Stimulated activated CD4-positive, alpha-beta T cell treated with anti-CD3 and anti-CD28 coated beads, Interleukin-12 subunit alpha, Interleukin-12 subunit beta, amount 100 ng/mL, for 48 hours (primary cell): Measurements from ENCODE around the gene PRR14L.
A peak's percentile ranks its signal among the peaks of the same experiment; 100 is the strongest.
"Not testable (repeated sequence)": the region's sequence is repeated elsewhere in the genome, so short reads cannot be mapped to it uniquely, and the experiment has no call there.

Experiments used
- DNase-seq, 3 donors: peaks; one replicate each; pipeline ENCODE4 v3.0.0-alpha.2; 2020; ENCODE audit warnings: low read depth in 2 of 3, low spot score in 1 of 3

Gene PRR14L

DNA sequence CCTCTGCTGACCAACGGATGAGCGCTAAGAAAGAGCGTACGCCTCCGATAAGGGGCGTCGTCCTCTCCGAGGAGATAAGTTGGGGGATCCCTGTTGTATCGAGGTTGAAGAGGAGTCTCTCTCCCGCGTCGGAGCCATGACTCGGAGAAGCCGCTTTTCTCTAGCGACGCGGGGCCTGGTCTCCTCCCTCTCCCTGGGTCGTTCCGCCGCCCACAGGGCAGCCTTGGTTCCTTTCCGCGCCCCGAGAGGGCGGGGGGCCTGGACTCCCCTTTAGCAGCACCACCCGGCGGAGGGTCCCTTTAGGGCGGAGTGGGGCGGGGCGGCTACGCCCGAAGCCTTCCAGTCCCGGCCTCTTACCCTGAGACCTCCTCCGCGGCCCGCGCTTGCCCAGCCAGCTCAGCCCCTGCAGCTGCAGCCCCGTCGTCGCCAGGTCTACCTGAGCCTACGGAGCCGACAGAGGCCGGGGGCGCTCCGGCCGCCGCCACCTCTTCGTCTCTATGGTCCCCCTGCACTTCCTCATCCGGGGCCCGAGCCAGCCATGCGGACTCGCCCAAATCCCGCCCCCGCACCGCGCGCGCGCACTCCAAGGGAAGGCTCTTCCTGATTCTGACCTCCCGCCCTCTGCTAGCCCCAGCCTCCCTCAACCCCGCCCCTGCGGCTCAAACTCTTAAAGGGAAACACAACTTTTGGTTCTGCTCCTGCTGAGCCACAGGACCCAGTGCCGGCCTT is at the start of gene PRR14L:
Gene PRR14L, minus strand, starts transcription at position 497 of the 729 bp plus-strand sequence. CDS start 11,272 bp downstream, outside the sequence.
- DNase-seq = peak; percentile 98 to 100 (median 99)

DNA sequence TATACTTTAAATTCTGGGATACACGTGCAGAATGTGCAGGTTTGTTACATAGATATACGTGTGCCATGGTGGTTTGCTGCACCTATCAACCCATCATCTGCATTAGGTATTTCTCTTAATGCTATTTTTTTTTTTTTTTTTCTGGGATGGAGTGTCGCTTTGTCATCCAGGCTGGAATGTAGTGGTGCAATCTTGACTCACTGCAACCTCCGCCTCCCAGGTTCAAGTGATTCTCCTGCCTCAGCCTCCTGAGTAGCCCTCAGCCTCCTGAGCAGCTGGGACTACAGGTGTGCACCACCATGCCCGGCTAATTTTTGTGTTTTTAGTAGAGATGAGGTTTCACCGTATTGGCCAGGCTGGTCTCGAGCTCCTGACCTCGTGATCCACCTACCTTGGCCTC is 49.4 kb upstream of the PRR14L start:
- not testable (repeated sequence) for DNase-seq

DNA sequence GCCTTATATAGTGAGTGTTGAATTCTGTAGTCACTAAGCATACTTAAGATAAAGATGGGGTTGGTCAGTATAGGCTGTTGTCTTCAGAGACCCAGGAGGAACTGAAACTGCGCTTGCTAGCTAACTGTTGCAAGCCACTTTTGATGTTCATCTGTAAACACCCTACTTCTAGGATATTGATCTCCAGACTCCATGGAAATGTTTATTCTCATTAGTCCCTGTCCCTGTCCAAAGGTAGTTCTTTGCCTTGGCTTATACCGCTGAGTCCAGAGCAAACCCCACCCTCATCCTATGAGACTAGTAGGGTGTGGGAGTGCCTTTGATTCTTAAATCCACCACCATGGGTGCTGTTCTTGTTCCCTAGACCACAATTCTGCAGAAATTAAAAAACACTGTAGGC is 40.3 kb upstream of the PRR14L start:
- no peak for DNase-seq

DNA sequence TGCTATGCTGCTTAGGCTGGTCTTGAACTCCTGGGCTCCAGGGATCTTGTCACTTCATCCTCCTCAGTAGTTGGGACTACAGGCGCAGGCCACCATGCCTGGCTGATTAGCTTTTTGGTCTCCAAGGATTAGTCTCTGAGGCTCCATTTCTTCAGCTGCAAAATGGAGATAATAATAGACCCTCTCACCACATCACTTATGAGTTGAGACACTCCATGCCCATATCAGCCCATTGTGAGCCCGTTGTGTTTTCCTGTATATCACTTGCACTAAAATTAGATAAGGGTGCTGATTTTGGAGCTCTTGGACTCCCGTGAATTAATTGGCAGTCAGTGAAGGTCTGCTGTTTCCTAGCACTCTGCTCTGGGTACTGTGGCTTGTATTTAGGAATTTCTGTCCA is 39.9 kb upstream of the PRR14L start:
- no peak for DNase-seq

DNA sequence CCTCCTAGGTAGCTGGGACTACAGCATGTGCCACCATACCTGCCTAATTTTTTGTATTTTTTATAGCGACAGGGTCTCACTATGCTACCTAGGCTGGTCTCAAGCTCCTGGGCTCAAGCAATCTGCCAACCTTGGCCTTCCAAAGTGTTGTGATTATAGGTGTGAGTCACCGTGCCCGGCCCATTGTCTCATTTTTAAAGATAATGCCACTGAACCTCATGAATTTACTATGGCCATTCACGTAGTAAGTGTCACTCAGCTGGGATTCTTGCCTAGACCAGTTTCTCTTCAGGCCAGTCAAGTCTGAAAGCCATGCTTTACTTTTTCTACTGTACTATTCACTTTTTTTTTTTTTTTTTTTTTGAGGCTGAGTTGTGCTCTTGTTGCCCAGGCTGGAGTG is 26.3 kb upstream of the PRR14L start:
- DNase-seq = no peak

DNA sequence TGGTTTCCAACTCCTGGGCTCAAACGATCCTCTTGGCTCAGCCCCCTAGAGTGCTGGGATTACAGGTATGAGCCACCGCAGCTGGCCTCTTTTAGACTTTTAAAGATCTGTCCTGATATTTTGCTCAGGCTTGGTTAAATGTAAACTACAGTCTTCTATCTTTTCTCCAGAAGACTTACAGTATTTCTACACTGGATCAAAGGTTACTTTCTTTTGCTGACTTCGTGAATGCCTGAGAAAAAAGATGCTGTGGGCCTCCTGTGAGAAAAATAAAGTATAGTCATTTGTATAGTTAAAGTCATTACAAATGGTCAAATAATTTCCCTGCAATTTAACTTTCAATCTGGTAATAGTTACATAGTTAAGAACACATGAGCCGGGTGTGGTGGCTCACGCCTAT is 23.5 kb upstream of the PRR14L start:
- no peak for DNase-seq

DNA sequence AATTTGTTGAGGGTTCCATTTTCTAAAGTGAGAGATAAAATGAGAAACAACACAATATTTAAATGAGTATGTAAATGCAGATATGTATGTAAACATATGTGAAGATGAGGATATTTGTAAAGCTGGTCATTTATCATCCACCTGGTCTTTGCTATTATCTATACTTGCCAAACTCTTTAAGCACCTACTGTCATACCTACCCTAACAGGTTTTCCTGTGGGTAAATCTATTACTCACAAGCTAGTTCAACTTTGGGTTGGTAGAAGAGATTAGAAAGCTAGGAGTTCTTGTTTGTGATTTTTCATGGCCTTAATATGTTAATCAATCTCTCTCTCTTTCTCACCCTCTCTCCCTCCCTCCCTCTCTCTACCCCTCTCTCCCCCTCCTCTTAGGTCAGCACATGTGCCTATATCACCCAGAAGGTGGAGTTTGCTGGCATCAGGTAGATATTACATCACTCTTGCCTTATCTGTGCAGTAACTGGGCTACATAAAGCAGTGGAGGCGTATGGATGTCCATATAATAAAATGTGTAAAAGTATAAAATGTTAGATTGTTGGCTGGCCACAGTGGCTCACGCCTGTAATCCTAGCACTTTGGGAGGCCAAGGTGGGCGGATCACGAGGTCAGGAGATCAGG is 18.6 kb upstream of the PRR14L start:
- no peak for DNase-seq

DNA sequence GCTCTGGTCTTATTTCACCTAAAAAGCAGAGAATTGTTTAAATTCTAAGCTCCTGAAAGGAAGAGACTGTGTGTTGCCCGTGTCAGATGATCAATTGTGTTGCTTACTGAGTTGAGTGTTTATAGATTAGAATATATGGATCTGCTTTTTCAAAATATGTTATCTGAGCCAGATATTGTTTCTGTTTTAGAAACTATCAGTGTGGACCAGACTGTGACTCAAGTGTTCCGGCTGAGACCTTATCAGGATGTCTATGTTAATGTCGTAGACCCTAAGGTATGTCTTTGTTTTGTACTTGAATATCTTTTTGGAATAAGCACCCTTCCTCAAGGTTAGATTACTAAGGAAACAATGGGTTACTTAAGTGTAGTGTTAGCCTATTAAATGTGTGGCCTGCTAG is 14.9 kb upstream of the PRR14L start:
- DNase-seq = no peak

DNA sequence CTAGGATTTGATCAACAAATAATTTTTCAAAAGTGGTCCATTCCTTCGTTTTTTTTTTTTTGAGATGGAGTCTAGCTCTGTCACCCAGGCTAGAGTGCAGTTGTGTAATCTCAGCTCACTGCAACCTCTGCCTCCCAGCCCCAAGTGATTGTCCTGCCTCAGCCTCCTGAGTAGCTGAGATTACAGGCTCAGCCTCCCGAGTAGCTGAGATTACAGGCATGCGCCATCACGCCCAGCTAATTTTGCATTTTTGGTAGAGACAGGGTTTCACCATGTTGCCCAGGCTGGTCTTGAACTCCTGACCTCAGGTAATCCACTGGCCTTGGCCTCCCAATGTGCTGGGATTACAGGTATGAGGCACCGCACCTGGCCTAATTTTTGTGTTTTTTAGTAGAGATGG is 8.9 kb upstream of the PRR14L start:
- not testable (repeated sequence) for DNase-seq

DNA sequence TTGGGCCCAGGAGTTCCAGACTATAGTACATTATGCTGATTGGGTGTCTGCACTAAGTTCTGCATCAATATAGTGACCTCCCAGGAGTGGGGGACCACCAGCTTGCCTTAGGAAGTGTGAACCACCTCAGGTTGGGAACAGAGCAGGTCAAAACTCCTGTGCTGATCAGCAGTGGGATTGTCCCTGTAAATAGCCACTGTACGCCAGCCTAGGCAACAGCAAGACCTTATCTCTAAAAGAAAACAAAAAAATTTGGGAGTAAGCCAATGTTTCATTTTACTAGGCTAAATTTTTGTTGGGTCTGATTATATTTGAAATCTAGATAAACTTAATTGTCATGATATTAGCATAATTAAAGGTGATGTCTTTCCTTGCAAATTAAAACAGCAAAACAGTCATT is 7.3 kb upstream of the PRR14L start:
- DNase-seq = no peak

DNA sequence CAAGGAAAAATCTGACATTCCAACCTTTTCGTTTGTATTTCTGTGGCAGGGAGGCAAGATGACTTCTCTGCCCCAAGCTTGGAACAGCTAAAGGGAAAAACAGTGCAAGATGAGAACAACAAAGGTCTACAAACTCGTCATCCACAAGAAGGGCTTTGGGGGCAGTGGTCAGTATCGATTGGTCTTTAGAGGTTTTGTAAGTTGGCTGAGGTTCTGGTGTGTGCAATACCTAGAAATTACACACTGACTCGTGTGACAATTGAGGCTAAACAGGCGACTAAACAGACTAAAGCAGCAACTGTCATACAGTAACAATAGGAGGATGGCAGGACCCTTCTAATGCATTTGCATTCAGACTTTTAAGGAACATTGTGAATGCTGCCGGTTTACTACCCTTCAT is 4.9 kb upstream of the PRR14L start:
- DNase-seq = no peak

DNA sequence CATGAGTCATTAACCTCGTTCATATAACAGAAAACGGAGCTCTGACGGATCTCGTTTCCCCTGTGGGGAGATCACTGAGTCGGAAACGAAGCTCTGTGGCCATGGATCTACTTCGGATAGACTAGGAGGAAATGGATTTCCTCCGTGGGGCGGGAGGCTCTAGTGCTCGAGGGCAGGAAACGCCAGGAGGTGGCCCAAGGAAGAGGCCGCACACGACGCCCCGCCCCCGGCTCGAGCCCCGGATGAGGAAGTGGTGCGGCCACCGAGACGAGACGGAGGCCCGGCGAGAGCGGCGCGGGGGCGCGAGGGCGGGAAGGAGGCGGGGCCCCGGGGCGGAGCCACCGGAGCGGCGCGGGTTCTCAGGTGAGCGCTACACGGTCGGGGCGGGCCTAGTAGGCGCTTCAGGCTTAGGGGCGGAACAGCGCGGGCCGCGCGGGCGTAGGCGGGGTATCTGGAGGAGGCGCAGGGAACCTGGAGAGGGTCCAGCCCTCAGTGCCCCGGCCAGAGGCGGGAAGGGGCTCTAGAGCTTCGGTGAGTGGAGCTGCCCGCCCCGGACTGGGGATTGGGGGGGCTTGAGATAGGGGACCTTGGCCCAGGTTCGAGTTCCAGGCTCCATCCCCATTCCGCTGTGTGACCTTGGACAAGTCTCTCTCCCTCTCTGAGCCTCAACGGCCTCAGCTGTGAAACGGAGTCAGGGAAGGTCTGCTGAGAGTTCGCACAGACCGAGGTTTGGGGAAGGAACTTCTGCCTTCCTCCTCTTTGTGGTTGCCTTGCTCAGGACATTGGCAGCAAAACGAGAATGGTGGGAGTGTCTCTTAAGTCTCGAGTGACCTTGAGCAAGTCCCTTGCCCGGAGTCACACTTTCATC is 3.9 kb upstream of the PRR14L start, which contains the start of gene DEPDC5:
Gene DEPDC5, plus strand, starts transcription at position 386 of the 868 bp plus-strand sequence. CDS start 903 bp downstream, outside the sequence.
- peak; percentile 90 to 93 (median 93) for DNase-seq

DNA sequence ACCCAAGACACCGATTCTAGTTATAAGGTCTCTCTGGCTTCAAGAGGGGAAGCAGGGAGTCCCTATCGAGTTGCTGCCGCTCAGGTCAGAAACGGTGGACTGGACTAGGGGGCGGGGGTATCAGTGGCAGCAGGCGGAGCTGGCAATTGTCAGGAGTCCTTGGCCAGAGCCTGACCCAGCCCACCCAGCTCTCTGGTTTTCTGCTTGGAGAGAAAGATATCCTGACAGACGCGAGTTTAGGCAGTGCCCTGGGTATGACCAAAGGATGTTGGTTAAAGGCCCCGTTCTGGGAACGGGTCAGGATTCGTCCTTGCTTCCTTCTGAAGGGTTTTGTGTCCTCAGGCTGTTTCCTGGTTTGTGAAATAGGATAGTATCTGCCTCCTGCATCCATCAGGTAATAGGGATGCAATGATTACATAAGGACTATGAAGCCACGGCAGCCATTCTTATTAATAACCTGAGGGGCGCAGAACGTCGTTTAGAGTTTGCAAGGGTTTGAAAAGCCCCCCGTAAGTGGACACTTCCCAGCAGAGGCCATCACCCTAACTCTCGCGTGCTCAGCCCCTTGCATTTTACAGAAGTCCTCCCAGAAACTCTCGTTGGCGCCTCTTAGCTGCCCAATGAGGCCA is 3.2 kb upstream of the PRR14L start:
- no peak for DNase-seq

DNA sequence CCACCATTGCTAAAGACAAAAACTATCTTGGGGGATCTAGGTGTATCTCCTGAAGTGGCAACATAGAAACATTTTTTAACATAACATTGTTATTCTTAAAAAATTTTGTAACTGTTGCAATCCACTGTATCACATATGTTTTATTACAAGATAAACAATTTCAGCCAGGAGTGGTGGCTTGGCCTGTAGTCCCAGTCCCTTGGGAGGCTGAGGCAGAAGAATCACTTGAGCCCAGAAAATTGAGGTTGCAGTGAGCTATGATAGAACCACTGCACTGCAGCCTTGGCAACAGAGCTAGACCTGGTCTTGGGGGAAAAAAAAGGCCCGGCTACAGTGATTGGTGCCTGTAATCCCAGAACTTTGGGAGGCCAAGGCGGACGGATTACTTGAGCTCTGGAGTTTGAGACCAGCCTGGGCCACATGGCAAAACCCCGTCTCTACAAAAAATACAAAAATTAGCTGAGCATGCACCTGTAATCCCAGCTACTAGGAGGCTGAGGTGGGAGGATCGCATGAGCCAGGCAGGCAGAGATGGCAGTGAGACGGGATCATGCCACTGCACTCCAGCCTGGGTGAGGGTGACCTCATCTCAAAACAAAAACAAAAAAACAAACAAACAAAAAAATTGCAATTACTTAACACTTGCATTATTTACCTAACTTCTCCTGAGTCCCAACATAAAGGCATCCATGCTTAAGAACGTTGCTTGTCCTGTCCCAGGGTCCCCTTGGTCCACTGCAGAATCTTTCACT is 2.3 kb upstream of the PRR14L start:
- no peak for DNase-seq

DNA sequence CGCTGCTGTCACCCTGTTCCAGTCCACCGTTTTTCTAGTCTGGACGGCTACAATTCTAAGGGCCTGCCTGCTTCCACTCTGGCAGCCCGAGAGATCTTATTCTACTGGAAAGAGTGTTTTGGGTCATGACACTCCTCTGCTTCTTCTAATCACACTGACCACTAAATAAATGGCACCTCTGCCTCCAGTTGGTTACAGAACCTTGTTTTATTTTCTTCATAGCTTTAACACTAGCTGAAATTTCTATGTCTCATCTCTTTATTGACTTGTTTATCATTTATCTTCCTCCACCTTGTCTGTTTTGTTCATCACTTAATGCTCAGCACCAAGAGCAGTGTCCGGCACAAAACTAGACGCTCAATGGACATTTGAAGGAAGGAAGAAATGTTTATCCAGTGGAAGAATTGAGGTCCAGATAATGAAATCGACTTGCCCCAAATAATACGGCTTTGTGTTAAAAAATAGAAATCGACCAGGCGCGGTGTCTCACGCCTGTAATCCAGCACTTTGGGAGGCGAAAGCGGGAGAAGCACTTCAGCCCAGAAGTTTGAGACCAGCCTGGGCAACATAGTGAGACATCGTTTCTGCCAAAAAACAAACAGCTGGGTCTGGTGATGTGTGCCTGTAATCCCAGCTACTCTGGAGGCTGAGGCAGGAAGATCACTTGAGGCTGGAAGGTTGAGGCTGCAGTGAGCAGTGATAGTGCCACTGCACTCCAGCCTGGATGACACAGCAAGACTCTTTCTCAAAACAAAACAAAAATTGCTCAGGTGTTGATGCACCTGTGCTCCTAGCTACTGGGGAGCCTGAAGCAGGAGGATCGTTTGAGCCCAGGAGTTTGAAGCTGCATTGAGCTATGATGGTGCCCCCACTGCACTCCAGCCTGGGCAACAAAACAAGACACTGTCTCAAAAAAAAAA is 693 bp upstream of the PRR14L start:
- no peak for DNase-seq

DNA sequence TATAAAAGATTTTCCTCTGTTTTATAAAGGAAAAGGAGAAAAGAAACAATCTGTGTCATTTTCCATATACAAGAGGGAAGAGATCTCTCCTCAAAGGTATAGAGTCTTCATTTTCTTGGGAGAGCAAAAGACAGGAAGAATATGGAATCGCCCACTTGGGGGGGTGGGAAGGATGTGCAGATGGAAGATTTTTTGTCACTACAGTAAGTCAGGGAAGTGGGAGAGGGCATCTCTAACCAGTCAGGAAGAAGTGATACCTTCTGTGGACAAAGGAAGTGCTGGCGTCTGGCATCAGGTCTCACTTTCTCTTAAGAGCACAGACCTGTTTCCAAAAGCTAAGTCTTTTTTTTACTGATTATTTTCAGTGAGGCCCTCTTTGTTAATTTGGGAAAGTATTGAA is 1.4 kb downstream of the PRR14L start:
- no peak for DNase-seq

DNA sequence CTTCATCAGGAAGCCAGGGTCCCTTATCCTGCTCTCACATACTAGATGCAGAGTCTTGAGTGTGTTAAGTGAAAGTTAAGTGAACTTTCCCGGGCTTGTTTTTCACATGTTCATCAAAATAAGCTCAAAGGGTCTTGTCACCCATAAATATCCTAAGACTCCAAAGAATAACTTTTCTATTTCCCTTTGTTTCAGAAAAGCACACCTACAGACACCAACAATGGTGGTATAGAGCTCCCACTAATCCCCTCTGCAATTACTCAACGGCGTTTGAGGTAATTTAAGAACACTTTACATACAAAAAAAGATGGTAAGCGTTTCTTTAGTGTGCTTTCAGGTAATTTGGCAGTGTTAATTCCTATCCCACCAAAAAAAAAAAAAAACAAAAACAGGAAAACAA is 2.5 kb downstream of the PRR14L start:
- DNase-seq = no peak

DNA sequence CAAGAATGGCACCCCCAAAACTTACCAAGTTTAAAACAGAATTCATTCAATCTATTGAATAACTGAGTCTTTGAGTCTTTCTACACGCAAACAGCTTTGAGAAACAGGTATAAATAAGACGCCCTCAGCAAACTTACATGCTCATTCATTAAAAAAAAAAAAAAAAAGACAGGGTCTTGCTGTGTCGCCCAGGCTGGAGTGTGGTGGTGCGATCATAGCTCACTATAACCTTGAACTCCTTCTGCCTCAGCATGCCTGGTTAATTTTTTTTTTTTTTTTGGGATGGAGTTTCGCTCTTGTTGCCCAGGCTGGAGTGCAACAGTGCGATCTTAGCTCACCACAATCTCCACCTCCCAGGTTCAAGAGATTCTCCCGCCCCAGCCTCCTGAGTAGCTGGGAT is 6.1 kb downstream of the PRR14L start:
- no peak for DNase-seq

DNA sequence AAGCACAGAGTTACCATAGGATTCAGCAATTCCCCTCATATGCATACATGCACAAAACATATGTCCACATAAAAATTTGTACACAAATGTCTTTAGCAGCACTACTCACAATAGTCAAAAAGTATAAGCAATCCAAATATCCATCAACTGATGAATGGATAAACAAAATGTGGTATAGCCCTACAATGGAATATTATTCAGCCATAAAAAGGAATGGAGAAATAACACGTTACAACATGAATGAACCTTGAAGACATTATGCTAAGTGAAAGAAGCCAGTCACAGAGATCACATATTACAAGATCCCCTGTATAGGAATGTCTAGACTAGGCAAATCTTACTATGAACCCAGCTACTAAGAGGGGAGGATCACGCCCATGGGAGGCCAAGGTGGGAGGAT is 7.2 kb downstream of the PRR14L start:
- DNase-seq = no peak

DNA sequence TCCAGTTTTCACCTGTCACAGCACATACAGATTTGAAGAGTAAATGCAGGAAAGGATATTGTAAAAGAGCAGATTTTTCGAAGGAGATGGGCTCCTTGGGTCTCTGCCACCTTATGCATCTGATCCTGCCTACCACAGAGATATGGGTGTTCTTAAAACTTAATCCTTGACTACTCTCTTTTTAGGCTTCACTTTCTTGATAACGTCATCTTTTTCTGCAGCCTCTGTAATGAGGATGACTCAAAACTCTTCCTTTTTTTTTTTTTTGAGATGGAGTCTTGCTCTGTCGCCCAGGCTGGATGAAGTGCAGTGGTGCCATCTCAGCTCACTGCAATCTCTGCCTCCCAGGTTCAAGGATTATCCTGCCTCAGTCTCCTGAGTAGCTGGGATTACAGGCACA is 7.8 kb downstream of the PRR14L start:
- DNase-seq = no peak
